ENCODE measurements around the gene VPS9D1.

Gene VPS9D1

DNA sequence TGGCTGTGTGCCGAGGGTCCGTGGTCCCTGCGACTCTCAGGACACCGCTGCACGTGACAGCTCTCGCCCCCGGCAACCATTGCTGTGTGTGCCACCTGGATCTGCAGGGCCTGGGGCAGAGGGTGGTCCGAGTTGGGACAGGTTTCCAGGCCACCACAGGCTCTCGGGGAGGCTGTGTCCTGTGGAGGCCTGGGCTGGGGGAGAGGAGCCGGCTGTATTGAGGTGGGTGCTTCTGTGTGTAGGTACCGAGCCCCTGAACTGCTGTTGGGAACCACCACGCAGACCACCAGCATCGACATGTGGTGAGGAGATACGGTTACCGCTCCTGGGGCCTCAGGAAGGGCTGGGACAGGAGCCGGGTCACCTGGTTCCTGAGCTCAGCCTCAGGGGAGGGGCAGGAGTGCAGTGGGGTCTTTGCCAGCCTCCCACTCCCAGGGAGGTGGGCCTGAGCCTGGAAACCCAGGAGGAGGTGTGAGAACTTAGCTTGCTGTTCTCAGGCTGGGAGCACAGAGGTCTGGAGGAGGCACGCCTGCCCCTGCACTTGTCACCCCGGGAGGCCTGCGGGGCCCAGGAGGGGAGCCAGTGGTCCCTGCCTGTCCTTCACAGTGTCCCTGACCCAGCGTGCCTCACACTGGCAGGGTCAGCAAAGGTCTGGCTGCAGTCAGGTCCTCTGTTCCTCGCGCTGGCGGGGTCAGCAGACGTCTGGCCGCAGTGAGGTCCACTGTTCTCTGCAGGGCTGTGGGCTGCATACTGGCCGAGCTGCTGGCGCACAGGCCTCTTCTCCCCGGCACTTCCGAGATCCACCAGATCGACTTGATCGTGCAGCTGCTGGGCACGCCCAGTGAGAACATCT is 26.5 kb downstream of the VPS9D1 start:
- H2AFZ ChIP-seq (ENCODE audit: low read depth, low read length): no peak overlapping the region
- H3K27me3 ChIP-seq (ENCODE audit: insufficient read depth, low read length, poor library complexity): no peaks in the 10 kb centered on the region
- H3K4me1 ChIP-seq (ENCODE audit: insufficient read depth, low read length): no peaks in the 10 kb centered on the region
- no peak overlapping the region for H3K4me3 ChIP-seq (ENCODE audit: low read depth in 1 of 2, low read length in 2 of 2)
- H3K9ac ChIP-seq (ENCODE audit: low read depth, low read length): no peak overlapping the region
- ATAC-seq (ENCODE audit: insufficient read depth, low read depth): no peak
- peaks cover 3% of the 10 kb centered on the region; the same call in 1 of the 2 replicates for H3K79me2 ChIP-seq (ENCODE audit: insufficient read depth, low read length)
- DNase-seq: no peak
- TF ChIP-seq, protein P1, sequence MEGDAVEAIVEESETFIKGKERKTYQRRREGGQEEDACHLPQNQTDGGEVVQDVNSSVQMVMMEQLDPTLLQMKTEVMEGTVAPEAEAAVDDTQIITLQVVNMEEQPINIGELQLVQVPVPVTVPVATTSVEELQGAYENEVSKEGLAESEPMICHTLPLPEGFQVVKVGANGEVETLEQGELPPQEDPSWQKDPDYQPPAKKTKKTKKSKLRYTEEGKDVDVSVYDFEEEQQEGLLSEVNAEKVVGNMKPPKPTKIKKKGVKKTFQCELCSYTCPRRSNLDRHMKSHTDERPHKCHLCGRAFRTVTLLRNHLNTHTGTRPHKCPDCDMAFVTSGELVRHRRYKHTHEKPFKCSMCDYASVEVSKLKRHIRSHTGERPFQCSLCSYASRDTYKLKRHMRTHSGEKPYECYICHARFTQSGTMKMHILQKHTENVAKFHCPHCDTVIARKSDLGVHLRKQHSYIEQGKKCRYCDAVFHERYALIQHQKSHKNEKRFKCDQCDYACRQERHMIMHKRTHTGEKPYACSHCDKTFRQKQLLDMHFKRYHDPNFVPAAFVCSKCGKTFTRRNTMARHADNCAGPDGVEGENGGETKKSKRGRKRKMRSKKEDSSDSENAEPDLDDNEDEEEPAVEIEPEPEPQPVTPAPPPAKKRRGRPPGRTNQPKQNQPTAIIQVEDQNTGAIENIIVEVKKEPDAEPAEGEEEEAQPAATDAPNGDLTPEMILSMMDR (IDR thresholded peaks at IDR 0.05; ENCODE audit: borderline replicate concordance, extremely low read depth, low read length, poor library complexity, severe bottlenecking): no peak
- no peak for TF ChIP-seq EZH2 (IDR thresholded peaks at IDR 0.05; ENCODE audit: borderline replicate concordance, low read depth, low read length, severe bottlenecking)
- H3K27ac ChIP-seq (ENCODE audit: low read length): no peak overlapping the region
- H3K4me2 ChIP-seq (ENCODE audit: insufficient read depth, low read length): no peak overlapping the region
- H4K20me1 ChIP-seq (ENCODE audit: insufficient read depth, low read length): peaks cover 12% of the 10 kb centered on the region; the same call in 1 of the 2 replicates
- H3K9me3 ChIP-seq (ENCODE audit: insufficient read depth, low read length, severe bottlenecking): no peaks in the 10 kb centered on the region
- H3K36me3 ChIP-seq (ENCODE audit: insufficient read depth, low read length): peaks cover 65% of the 10 kb centered on the region

GRCh38 chr16:89693289-89693731 is 27.4 kb downstream of the VPS9D1 start:
- no peaks in the 10 kb centered on the region for H3K27me3 ChIP-seq (ENCODE audit: insufficient read depth, low read length, poor library complexity)
- H3K36me3 ChIP-seq (ENCODE audit: insufficient read depth, low read length): peaks cover 68% of the 10 kb centered on the region
- DNase-seq: no peak
- no peaks in the 10 kb centered on the region for H3K9me3 ChIP-seq (ENCODE audit: insufficient read depth, low read length, severe bottlenecking)
- peaks cover 12% of the 10 kb centered on the region; the same call in 1 of the 2 replicates for H4K20me1 ChIP-seq (ENCODE audit: insufficient read depth, low read length)
- peaks cover 7% of the 10 kb centered on the region for H3K79me2 ChIP-seq (ENCODE audit: insufficient read depth, low read length)
- TF ChIP-seq, protein P1 (IDR thresholded peaks at IDR 0.05; ENCODE audit: borderline replicate concordance, extremely low read depth, low read length, poor library complexity, severe bottlenecking): no peak
- TF ChIP-seq EZH2 (IDR thresholded peaks at IDR 0.05; ENCODE audit: borderline replicate concordance, low read depth, low read length, severe bottlenecking): no peak
- H3K4me3 ChIP-seq (ENCODE audit: low read depth in 1 of 2, low read length in 2 of 2): no peak overlapping the region
- ATAC-seq (ENCODE audit: insufficient read depth, low read depth): no peak
- no peak overlapping the region for H2AFZ ChIP-seq (ENCODE audit: low read depth, low read length)
- no peak overlapping the region for H3K4me2 ChIP-seq (ENCODE audit: insufficient read depth, low read length)
- H3K4me1 ChIP-seq (ENCODE audit: insufficient read depth, low read length): peaks cover 1% of the 10 kb centered on the region; the same call in 1 of the 2 replicates
- no peak overlapping the region for H3K9ac ChIP-seq (ENCODE audit: low read depth, low read length)
- H3K27ac ChIP-seq (ENCODE audit: low read length): no peak overlapping the region

- H3K4me1 ChIP-seq (ENCODE audit: insufficient read depth, low read length): peaks cover 14% of the 10 kb centered on the region
- no peak overlapping the region for H3K4me3 ChIP-seq (ENCODE audit: low read depth in 1 of 2, low read length in 2 of 2)
- ATAC-seq (ENCODE audit: insufficient read depth, low read depth): no peak
- no peaks in the 10 kb centered on the region for H3K9me3 ChIP-seq (ENCODE audit: insufficient read depth, low read length, severe bottlenecking)
- H3K79me2 ChIP-seq (ENCODE audit: insufficient read depth, low read length): peaks cover 17% of the 10 kb centered on the region
- H3K36me3 ChIP-seq (ENCODE audit: insufficient read depth, low read length): peaks cover 61% of the 10 kb centered on the region
- no peak overlapping the region for H2AFZ ChIP-seq (ENCODE audit: low read depth, low read length)
- TF ChIP-seq EZH2 (IDR thresholded peaks at IDR 0.05; ENCODE audit: borderline replicate concordance, low read depth, low read length, severe bottlenecking): no peak
- TF ChIP-seq, protein P1 (IDR thresholded peaks at IDR 0.05; ENCODE audit: borderline replicate concordance, extremely low read depth, low read length, poor library complexity, severe bottlenecking): no peak
- no peak for DNase-seq
- H3K27ac ChIP-seq (ENCODE audit: low read length): no peak overlapping the region
- no peaks in the 10 kb centered on the region for H3K27me3 ChIP-seq (ENCODE audit: insufficient read depth, low read length, poor library complexity)
- H3K9ac ChIP-seq (ENCODE audit: low read depth, low read length): no peak overlapping the region
- H4K20me1 ChIP-seq (ENCODE audit: insufficient read depth, low read length): peaks cover 6% of the 10 kb centered on the region; the same call in 1 of the 2 replicates
- no peak overlapping the region for H3K4me2 ChIP-seq (ENCODE audit: insufficient read depth, low read length)
Observed at GRCh38 chr16:89691986-89692569, 28.6 kb downstream of the VPS9D1 start.
